Left lung (tissue), 10 donors: ENCODE measurements around the gene PLEKHA4. TPM values are rescaled to one million over a fixed set of nuclear protein-coding genes. Genes with fewer than 3 reads are reported as not detected.
"Not testable (repeated sequence)": the region's sequence is repeated elsewhere in the genome, so short reads cannot be mapped to it uniquely, and the experiment has no call there.

Source experiments
- ATAC-seq: fragments of 200-7000 bp; cut with Tn5 transposase; one replicate; pipeline ENCODE4 v1.9.1; 2020; ENCODE audit warnings: moderate library complexity
- DNase-seq, 4 donors: peaks; one replicate each; pipeline ENCODE4 v3.0.0-alpha.2; 2013 to 2020
- H3K27ac ChIP-seq, 2 donors: fragments of 200-600 bp; sonication (generic) in 1 of 2; one replicate each; pipeline versions ENCODE4 v1.5.0 to v1.8.0; 2020 to 2021
- H3K27me3 ChIP-seq, 2 donors: fragments of 200-600 bp; sonication (generic) in 1 of 2; one replicate each; pipeline versions ENCODE4 v1.5.0 to v1.8.0; 2020 to 2021
- H3K36me3 ChIP-seq, 2 donors: fragments of 200-600 bp; sonication (generic) in 1 of 2; one replicate each; pipeline versions ENCODE4 v1.5.0 to v1.8.0; 2020 to 2021
- H3K4me1 ChIP-seq, 2 donors: fragments of 200-600 bp; one replicate each; pipeline ENCODE4 v1.8.0; 2021
- H3K4me3 ChIP-seq, 2 donors: fragments of 200-600 bp; sonication (generic) in 1 of 2; one replicate each; pipeline versions ENCODE4 v1.5.0 to v1.8.0; 2020 to 2021; ENCODE audit warnings: mild to moderate bottlenecking in 1 of 2
- H3K9me3 ChIP-seq, 2 donors: fragments of 200-600 bp; sonication (generic) in 1 of 2; one replicate each; pipeline versions ENCODE4 v1.5.0 to v1.8.0; 2020 to 2021
- intact Hi-C, 2 donors: fragments of 100-400 bp; cut with DNase I; formaldehyde crosslinking; loops; one replicate each; pipeline versions ENCODE4 v1.11.2 to v1.14.2; 2022
- polyA plus RNA-seq, 6 donors: library from polyadenylated mRNA; unstranded; fragments of 120-200 nt; gene quantifications; one replicate each; pipeline ENCODE4 v1.2.1, GENCODE V29; 2013; ENCODE audit not compliant: insufficient read length in 6 of 6
- total RNA-seq, 2 donors: library from RNA; stranded (reverse); fragmentation: NEBNext Ultra II Directional; extraction: Animal tissue kit (Norgen Biotek cat#: 25700); gene quantifications; one replicate each; pipeline ENCODE4 v1.2.1, GENCODE V29; 2021
- TF ChIP-seq, protein P1 (sequence below), 2 donors: fragments of 200-600 bp; sonication (generic) in 1 of 2; IDR thresholded peaks; one replicate each; pipeline versions ENCODE4 v1.5.0 to v1.8.0; 2021; ENCODE audit warnings: antibody characterized with exemption in 2 of 2
- donor health status: DM: no; HTN: yes; CAD: no.
- donor health status: DM: no; HTN: no; CAD: no.

PLEKHA4 gene
- total and polyA plus RNA-seq, 8 donors, result 14.4 to 37.3 (median 18.7) TPM

DNA sequence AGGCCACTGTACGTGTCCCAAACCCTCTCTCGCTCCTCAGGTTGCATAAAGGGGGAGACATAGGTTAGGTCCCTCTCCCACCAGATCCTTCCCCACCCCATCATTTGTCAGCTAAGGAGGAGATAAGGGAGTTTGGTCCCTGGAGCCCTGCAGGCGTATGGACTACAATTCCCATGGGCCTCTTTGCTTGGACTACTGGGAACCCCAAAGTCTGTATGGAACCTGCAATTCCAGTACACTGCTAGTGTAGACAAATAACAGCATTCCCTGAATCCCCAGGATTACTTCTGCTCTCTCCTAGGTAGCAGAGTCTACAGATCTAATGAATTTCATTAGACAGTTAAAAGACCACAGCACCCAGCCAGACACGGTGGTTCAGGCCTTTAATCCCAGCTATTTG is 16.1 kb downstream of the PLEKHA4 start:
- Histone ChIP-seq H3K4me3 (no peak overlapping the region), H3K36me3 (peaks cover 0 to 4% of the 10 kb centered on the region in 2 donors), H3K9me3 (no peaks in the 10 kb centered on the region), H3K27ac (no peak overlapping the region), H3K27me3 (no peaks in the 10 kb centered on the region), H3K4me1 (no peaks in the 10 kb centered on the region)
- DNase-seq (no peak), ATAC-seq (no peak)
- TF ChIP-seq, protein P1, sequence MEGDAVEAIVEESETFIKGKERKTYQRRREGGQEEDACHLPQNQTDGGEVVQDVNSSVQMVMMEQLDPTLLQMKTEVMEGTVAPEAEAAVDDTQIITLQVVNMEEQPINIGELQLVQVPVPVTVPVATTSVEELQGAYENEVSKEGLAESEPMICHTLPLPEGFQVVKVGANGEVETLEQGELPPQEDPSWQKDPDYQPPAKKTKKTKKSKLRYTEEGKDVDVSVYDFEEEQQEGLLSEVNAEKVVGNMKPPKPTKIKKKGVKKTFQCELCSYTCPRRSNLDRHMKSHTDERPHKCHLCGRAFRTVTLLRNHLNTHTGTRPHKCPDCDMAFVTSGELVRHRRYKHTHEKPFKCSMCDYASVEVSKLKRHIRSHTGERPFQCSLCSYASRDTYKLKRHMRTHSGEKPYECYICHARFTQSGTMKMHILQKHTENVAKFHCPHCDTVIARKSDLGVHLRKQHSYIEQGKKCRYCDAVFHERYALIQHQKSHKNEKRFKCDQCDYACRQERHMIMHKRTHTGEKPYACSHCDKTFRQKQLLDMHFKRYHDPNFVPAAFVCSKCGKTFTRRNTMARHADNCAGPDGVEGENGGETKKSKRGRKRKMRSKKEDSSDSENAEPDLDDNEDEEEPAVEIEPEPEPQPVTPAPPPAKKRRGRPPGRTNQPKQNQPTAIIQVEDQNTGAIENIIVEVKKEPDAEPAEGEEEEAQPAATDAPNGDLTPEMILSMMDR (IDR thresholded peaks at IDR 0.05), result no peak
- intact Hi-C loops, result no loop called here

DNA sequence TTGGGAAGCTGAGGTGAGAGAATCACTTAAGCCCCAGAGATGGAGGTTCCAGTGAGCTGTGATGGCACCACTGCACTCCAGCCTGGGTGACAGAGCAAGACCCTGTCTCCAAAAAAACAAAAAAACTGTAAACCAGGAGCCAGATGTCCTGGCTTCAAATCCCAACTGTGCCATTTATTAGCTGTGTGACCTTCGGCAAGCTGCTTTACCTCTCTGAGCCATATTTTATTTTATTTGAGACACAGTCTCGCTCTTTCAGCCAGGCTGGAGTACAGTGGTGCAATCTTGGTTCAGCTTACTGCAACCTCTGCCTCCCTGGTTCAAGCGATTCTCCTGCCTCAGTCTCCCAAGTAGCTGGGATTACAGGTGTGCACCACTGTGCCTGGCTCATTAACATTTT is 21.8 kb downstream of the PLEKHA4 start:
- not testable (repeated sequence) for H3K4me1 ChIP-seq, H3K9me3 ChIP-seq, ATAC-seq, H3K27me3 ChIP-seq, H3K4me3 ChIP-seq, H3K27ac ChIP-seq, DNase-seq
- peaks cover 0 to 14% of the 10 kb centered on the region in 2 donors for H3K36me3 ChIP-seq
- intact Hi-C loops, result loop anchor here in 1 of 2 donors (10.0 kb wide), 1 partner anchor 52 kb away; no protein-coding TSS in a partner anchor

DNA sequence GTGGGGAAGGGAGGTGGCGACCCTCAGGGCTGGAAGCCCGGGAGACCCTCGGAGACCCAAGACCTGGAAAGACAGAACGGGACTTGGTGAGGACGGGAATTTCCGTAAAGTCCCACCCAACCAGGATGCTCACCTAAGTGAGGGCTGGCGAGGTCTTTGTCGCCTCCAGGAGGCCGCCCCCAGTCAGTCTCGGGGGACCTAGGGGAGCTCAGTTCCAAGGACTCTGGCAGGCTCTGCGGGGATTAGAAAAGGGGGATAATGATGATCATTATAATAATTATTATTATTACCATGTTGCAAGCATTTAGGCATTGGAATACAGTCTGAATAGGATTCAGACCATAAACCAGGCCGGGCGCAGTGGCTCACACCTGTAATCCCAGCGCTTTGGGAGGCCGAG is 23.0 kb downstream of the PLEKHA4 start:
- DNase-seq (no peak), ATAC-seq (no peak)
- Histone ChIP-seq H3K27me3 (no peaks in the 10 kb centered on the region), H3K4me3 (no peak overlapping the region), H3K36me3 (peaks cover 0 to 14% of the 10 kb centered on the region in 2 donors), H3K27ac (no peak overlapping the region), H3K4me1 (no peaks in the 10 kb centered on the region), H3K9me3 (no peaks in the 10 kb centered on the region)
- intact Hi-C loops, result loop anchor here in 1 of 2 donors (10.0 kb wide), 1 partner anchor 51 kb away; no protein-coding TSS in a partner anchor
- TF ChIP-seq, protein P1 (IDR thresholded peaks at IDR 0.05), result no peak

DNA sequence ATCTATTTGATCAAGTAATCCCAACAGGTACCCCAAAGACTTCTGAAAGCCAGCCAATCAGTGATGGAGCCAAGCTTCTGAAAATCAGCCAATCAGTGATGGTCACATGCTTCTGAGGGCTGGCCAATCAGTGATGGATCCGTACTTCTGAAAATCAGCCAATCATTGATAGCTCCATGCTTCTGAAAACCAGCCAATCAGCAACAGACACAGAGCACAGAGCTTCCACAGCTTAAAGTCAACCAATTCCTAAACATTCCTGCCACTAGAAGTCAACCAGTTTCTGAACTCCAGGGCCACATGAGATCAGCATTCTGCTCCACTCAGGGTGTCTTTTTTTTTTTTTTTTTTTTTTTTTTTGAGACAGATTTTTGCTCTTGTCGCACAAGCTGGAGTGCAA is 23.9 kb downstream of the PLEKHA4 start:
- no peak for DNase-seq
- Histone ChIP-seq H3K9me3 (no peaks in the 10 kb centered on the region), H3K4me1 (no peaks in the 10 kb centered on the region), H3K4me3 (no peak overlapping the region), H3K36me3 (peaks cover 0 to 14% of the 10 kb centered on the region in 2 donors), H3K27ac (no peak overlapping the region), H3K27me3 (no peaks in the 10 kb centered on the region)
- TF ChIP-seq, protein P1 (IDR thresholded peaks at IDR 0.05), result no peak
- intact Hi-C loops, result loop anchor here in 1 of 2 donors (10.0 kb wide), 1 partner anchor 50 kb away; no protein-coding TSS in a partner anchor
- no peak for ATAC-seq

DNA sequence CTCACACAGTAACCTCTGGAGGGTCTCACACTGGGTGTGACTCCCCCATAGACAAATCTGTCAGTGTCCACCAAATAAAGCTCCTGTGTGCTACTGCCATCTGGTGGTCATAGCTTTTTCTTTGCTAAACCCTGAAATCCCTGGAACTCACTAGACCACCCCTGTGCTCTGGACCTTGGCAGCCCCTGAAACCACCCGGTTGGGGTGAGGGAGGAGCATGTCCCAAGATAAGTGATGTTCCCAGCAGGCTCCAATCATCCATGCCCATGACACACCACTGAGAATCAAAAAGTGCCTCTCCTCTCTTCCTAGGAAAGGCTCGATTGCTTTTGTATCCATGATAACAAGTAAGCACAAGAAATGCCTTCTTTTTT is 25.6 kb downstream of the PLEKHA4 start:
- Histone ChIP-seq H3K9me3 (no peaks in the 10 kb centered on the region), H3K36me3 (peaks cover 0 to 14% of the 10 kb centered on the region in 2 donors), H3K4me1 (no peaks in the 10 kb centered on the region), H3K4me3 (no peak overlapping the region), H3K27me3 (no peaks in the 10 kb centered on the region), H3K27ac (no peak overlapping the region)
- ATAC-seq (peak; percentile 87), DNase-seq (peak in 2 of 4 donors; percentile 56 to 77)
- intact Hi-C loops, result loop anchor here in 1 of 2 donors (10.0 kb wide), 1 partner anchor 48 kb away; no protein-coding TSS in a partner anchor
- TF ChIP-seq, protein P1 (IDR thresholded peaks at IDR 0.05), result peak; percentile 70 to 78

DNA sequence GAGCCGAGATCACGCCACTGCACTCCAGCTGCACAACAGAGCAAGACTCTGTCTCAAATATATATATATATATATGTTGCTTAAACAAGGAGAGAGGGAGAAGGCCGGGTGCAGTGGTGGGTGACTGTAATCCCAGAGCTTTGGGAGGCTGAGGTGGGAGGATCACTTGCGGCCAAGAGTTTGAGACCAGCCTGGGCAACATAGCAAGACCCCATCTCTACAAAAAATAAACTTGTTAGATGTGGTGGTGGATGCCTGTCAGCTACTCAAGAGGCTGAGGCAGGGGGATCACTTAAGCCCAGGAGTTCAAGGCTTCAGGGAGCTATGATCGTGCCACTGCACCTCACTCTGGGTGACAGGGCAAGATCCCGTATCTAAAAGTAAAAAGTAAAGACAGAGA is 26.8 kb downstream of the PLEKHA4 start:
- no peak overlapping the region for H3K4me3 ChIP-seq
- H3K4me1 ChIP-seq, result peaks cover 0 to 7% of the 10 kb centered on the region in 2 donors
- intact Hi-C loops, result loop anchor here in 1 of 2 donors (10.0 kb wide), 1 partner anchor 47 kb away; no protein-coding TSS in a partner anchor
- DNase-seq, result no peak
- H3K36me3 ChIP-seq, result peaks cover 0 to 7% of the 10 kb centered on the region in 2 donors
- no peak for ATAC-seq
- TF ChIP-seq, protein P1 (IDR thresholded peaks at IDR 0.05), result no peak
- peaks cover 0 to 9% of the 10 kb centered on the region in 2 donors for H3K27me3 ChIP-seq
- no peak overlapping the region for H3K27ac ChIP-seq
- no peaks in the 10 kb centered on the region for H3K9me3 ChIP-seq
